A549 (cell line): ENCODE measurements around the gene CYP24A1.

ENCODE experiments used
- CEBPB ChIP-seq, 2 experiments: fragments of >200 bp in 1 of 2; sonication (Bioruptor Twin) in 1 of 2; formaldehyde crosslinking in 1 of 2; IDR thresholded peaks; 2 replicates each; pipeline ENCODE4 v1.6.1; 2012 to 2016
- CTCF ChIP-seq: fragments of >200 bp; sonication (Bioruptor Twin); formaldehyde crosslinking; IDR thresholded peaks from 3 replicates; pipeline ENCODE4 v1.5.1; 2016
- EP300 ChIP-seq, 2 experiments: fragments of >200 bp; sonication (Bioruptor Twin); formaldehyde crosslinking; IDR thresholded peaks; 2 replicates in 1 of 2; 3 replicates in 1 of 2; pipeline ENCODE4 v1.6.1; 2016 to 2017
- HDAC2 ChIP-seq: fragments of 200-600 bp; sonication (generic); IDR thresholded peaks from 2 replicates; pipeline ENCODE4 v1.6.1; 2016
- NFE2L2 ChIP-seq: fragments of 150-350 bp; conservative IDR thresholded peaks from 2 replicates; pipeline ENCODE4 v1.6.1; 2014; ENCODE audit warnings: low read length
- NR3C1 ChIP-seq: fragments of >200 bp; sonication (Bioruptor Twin); formaldehyde crosslinking; IDR thresholded peaks from 3 replicates; pipeline ENCODE4 v1.6.1; 2017
- POLR2A ChIP-seq: IDR thresholded peaks from 2 replicates; pipeline ENCODE4 v1.6.1; 2012; ENCODE audit warnings: mild to moderate bottlenecking, low read length
- POLR2AphosphoS2 ChIP-seq: conservative IDR thresholded peaks from 2 replicates; pipeline ENCODE4 v1.6.1; 2012; ENCODE audit warnings: low read length, improper control_type of control experiment, inconsistent platforms
- RCOR1 ChIP-seq: fragments of 150-350 bp; IDR thresholded peaks from 2 replicates; pipeline ENCODE4 v1.6.1; 2014; ENCODE audit warnings: antibody characterized with exemption, low read length, low read depth
- REST ChIP-seq: fragments of 200-600 bp; sonication (generic); IDR thresholded peaks from 2 replicates; pipeline ENCODE4 v1.6.1; 2016; ENCODE audit warnings: antibody characterized with exemption, mild to moderate bottlenecking, moderate library complexity
- RFX5 ChIP-seq: fragments of 450-650 bp; IDR thresholded peaks from 2 replicates; pipeline ENCODE4 v1.7.1; 2014; ENCODE audit warnings: antibody characterized with exemption, mild to moderate bottlenecking, moderate library complexity
- TP53 ChIP-seq: fragments of 250-450 bp; sonication (Bioruptor Pico); IDR thresholded peaks from 2 replicates; pipeline ENCODE4 v1.5.0; 2021; ENCODE audit warnings: mild to moderate bottlenecking, moderate library complexity

GRCh38 chr20:54134445-54135220 is 39.2 kb downstream of the CYP24A1 start:
- no peak for TF ChIP-seq POLR2A
- TF ChIP-seq CTCF = no peak
- no peak for TF ChIP-seq NFE2L2
- TF ChIP-seq REST = no peak
- TF ChIP-seq RFX5 = no peak
- no peak for TF ChIP-seq RCOR1
- no peak for TF ChIP-seq TP53 (CRISPR knock-in tag)
- no peak for TF ChIP-seq NR3C1
- no peak for TF ChIP-seq HDAC2
- TF ChIP-seq CEBPB (IDR thresholded peaks at IDR 0.05) = no peak
- TF ChIP-seq EP300 (IDR thresholded peaks at IDR 0.05) = no peak
- TF ChIP-seq POLR2AphosphoS2 = no peak
